HG02623 (cell line): ENCODE measurements around the gene SPAG7.
A peak's percentile ranks its signal among the peaks of the same experiment; 100 is the strongest.

ENCODE experiments used
- ATAC-seq: cut with Tn5 transposase; IDR thresholded peaks from one replicate; pipeline ENCODE4 v1.9.1; 2021; ENCODE audit warnings: moderate library complexity; ENCODE audit not compliant: unreplicated experiment

The SPAG7 gene

DNA sequence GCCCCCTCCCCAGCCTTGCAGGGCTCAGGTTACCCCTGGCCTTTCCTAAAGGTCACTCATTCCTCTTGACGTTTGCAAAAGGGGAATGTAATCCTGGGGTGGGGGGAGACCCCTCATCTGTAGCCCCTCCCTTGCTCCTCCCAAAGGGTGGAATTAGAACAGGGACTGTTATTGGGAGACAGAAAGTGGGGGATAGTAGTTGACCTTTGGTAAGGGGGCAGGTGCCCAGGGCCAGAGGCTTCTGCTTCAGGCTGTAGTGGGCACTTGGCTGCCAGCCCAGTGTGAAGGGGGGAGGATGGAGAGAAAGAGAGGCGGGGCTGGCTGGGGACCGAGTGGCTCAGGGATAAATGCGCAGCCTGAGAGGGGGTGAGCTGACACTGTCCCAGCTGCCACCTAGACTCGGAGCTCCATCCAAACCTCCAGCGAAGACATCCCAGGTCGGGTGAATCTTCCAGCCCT lies 16.8 kb downstream of the SPAG7 start, which contains the start of gene ENO3:
TSS of gene ENO3 (plus strand) at position 374 of the 459 bp plus-strand sequence. CDS start 711 bp downstream, outside the sequence.
- no peak for ATAC-seq

GRCh38 chr17:4950075-4950745 lies 17.4 kb downstream of the SPAG7 start:
- ATAC-seq, result no peak

GRCh38 chr17:4949321-4950074 lies 18.1 kb downstream of the SPAG7 start:
- peak; percentile 21 for ATAC-seq

DNA sequence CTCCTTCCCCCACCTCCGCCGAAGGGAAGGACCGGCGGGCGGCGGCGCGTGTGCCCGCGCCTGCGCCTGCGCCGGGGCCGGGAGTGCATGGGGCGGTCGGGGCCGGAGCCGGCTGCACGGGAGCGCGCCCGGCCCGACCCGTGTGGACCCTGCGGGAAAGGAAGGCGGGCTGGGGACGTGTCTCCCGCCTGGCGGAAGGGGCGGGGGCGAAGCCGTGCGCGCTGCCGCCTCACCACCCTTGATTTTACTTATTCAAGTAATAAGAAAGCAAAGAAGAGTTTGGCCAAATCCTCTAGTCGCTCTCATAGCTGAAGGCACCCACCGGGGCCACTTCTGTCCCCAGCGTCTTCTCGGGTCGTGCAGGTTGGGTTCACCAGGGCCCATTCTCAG lies 18.7 kb downstream of the SPAG7 start:
- peak; percentile 40 for ATAC-seq

DNA sequence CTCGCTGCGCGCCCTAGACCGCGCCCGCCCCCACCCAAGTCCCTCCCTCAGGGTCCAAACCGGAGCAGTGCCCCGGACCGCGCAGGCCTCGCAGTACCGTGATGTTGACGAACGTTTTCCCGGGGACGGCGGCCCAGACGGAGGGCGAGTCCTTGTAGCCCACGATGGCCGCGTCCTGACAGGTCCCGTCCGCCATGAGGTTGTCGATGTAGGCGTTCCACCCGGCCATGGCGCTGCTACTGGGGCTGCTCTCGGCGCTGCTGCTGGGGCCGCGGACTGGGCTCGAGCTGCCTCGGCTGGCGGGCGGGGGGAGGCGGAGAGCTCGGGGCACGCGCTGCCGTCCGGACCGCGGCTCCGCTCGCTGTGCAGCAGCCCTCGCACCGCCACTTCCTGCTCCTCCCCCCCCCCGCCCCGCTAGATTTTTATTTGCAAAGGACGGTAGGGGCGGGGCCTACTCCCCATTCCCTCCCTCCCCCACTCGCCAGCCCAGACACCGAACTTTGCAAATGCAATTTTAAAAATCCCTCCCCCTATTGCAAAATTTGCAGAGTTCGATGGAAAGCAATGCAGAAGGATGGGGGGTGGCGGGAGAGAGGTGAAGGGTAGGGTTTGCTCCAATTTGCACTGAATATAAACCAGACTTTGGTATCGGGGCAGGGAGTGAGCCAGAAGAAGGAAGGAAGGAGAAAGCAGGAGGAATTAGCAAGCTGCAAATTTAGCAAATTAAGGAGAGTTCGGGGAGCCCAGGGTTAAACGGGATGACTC lies 19.3 kb downstream of the SPAG7 start, which contains the start of gene PFN1:
TSS of gene PFN1 (minus strand) at position 365 of the 765 bp plus-strand sequence. CDS start at position 229, 136 bp downstream.
- peak; percentile 17 for ATAC-seq

GRCh38 chr17:4947411-4948165 lies 20.0 kb downstream of the SPAG7 start:
- ATAC-seq, result no peak

DNA sequence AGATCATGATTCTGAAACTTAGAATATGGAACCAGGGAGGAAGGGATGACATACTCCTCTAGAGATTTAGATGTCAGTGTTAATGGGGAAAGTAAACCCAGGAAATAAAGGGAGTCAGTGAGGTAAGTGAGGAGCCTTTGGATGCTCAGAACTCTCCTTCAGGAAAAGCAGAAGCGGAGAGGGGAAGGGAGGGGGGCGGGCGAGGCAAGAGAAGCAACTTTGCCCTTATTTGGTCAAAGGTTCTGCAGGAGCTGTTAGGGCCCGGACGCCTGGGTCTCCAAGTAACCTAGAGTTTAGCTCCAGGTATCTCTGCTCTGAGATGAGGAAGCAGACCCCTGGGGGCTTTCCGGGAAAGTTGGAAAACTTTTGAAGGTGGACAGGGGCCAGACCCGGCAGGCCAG lies 20.6 kb downstream of the SPAG7 start:
- ATAC-seq, result no peak

DNA sequence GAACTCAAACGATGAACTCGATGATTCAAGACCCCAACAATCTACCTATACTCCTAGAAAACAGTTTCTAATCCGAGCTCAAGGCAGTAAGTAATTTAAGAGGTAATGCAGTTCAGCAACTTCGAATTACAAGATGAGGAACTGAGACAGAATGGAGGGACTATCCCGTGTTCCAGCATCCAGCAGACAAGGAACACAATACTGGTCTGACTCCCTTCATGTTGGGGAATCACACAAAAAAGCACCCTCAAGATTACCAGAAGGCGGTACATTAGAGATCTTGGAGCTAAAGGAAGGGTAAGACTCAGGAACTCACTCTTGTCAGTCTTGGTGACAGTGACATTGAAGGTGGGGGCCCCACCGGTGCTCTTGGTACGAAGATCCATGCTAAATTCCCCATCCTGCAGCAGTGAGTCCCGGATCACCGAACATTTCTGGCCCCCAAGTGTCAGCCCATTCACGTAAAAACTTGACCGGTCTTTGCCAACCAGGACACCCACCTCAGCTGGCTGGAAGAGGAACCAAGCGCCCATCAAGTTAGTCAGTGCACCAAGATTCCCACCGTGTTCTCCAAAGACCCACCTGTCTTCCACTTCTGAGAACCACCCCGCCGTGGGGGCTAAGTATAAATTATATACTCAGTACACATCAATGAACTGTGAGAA lies 21.2 kb downstream of the SPAG7 start:
- no peak for ATAC-seq

GRCh38 chr17:4945944-4946280 lies 21.7 kb downstream of the SPAG7 start:
- ATAC-seq, result no peak

GRCh38 chr17:4945176-4945943 lies 22.3 kb downstream of the SPAG7 start:
- no peak for ATAC-seq

GRCh38 chr17:4944554-4945175 lies 23.0 kb downstream of the SPAG7 start:
- no peak for ATAC-seq

DNA sequence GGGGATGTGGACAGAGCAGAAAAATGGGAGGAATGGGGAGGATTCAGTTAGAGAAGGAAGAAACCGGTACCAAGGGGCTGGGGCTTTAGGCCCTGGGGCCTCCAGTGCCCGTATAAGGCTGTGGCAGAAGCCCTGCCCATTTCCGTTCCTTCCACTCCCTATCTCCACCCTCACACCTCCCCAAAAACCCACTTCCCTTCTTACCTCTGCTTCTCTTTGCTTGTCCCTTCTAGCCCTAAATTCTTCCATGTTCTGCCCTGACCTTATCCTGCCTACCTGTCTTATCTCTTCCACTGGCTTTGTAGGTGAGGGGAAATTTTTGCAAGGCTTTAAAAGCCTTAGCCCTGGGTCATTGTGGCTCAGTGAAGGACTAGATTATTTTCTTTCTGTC lies 23.5 kb downstream of the SPAG7 start:
- ATAC-seq, result no peak

GRCh38 chr17:4942760-4943508 lies 24.7 kb downstream of the SPAG7 start:
- ATAC-seq, result no peak

GRCh38 chr17:4941319-4941610 lies 26.4 kb downstream of the SPAG7 start:
- no peak for ATAC-seq

DNA sequence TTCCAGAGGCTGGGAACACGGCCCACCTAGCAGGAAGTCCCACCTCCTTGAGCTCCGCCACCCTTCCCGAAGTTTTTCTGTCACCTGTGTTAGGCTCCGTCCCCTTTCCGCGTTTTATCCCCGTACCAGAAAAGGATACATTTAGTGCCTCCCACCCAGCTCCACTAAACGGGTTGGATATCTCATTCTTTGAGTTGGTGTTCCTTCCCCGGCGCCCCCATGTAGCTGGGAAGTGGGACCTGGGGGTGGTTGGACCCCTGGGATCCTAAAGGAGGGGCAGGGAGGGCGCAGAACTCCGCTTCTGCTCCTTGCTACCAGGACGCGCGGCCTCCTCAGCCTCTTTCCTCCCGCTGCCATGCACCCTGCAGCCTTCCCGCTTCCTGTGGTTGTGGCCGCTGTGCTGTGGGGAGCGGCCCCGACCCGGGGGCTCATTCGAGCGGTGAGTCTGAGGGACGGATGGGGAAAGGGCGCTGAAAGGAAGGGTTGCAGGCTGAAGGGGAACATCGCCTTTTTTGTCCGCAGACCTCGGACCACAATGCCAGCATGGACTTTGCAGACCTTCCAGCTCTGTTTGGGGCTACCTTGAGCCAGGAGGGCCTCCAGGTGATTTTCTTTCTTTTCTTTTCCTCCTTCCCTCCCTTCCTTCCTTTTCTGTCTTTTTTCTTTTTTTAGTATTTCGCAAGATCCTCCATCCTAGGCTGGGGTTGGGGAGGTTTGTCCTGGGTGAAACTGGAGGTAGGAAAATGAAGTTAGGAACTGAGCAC lies 26.9 kb downstream of the SPAG7 start:
- no peak for ATAC-seq

- ATAC-seq, result peak; percentile 70
These were observed 27.6 kb downstream of the SPAG7 start, which contains the start of the genes RNF167 and SLC25A11 for GRCh38 chr17:4939796-4940554. Gene RNF167, plus strand, starts transcription at chr17:4940268. Its CDS starts 642 bp downstream, at chr17:4940910. Gene SLC25A11, minus strand, starts transcription at chr17:4940046. Its CDS starts 136 bp downstream, at chr17:4939910.

DNA sequence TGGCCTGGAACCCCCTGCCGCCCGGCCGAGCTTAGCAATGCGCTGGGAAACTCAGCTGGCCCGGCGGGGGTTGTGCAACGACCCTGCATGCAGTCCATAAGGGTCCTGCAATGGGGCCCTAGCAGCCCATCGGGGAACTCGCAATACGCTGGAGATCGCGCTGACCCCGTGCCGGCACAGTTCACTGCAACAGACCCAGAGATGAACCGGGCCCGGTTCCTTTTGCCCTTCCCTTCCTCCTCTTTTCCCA lies 28.1 kb downstream of the SPAG7 start:
- ATAC-seq, result peak; percentile 4
